B cell (primary cell): ENCODE data around the gene FOLR1. TPM values are rescaled to one million over a fixed set of nuclear protein-coding genes. Genes with fewer than 3 reads are reported as not detected.

ENCODE experiments used
- ATAC-seq: fragments of 200-7000 bp; cut with Tn5 transposase; one replicate; pipeline ENCODE4 v1.10.0; 2021; ENCODE audit warnings: low read depth, mild to moderate bottlenecking, moderate number of reproducible peaks, moderate library complexity
- CTCF ChIA-PET: fragments of 350-600 bp; sonication (Branson Sonifier 250); formaldehyde crosslinking; loops from one replicate; lab custom pipeline; 2021; ENCODE audit warnings: antibody characterized with exemption, inconsistent platforms; lab: Charles Lee
- POLR2A ChIA-PET: fragments of 350-600 bp; sonication (Branson Sonifier 250); formaldehyde crosslinking; loops from one replicate; lab custom pipeline; 2021; ENCODE audit warnings: antibody characterized with exemption; lab: Charles Lee
- DNase-seq: peaks from one replicate; pipeline ENCODE4 v3.0.0; 2013
- H2AFZ ChIP-seq: 2 replicates; pipeline ENCODE4 v1.6.1; 2012; ENCODE audit warnings: mild to moderate bottlenecking, low read depth, low read length; ENCODE audit not compliant: insufficient read depth, poor library complexity, severe bottlenecking
- H3K27ac ChIP-seq, 2 donors: 1 replicate in 1 of 2; 2 replicates in 1 of 2; pipeline ENCODE4 v1.5.1; 2012 to 2013; ENCODE audit warnings: low read length in 2 of 2, mild to moderate bottlenecking in 2 of 2, moderate library complexity in 1 of 2
- H3K27me3 ChIP-seq, 4 experiments: fragments of 200-600 bp in 1 of 4; sonication (generic) in 1 of 4; replicated peaks in 1 of 4; 1 replicate in 2 of 4; 2 replicates in 2 of 4; pipeline versions ENCODE4 v1.6.1 to v1.7.0; 2013 to 2016; ENCODE audit warnings: low read length in 3 of 4, mild to moderate bottlenecking in 2 of 4, mixed read lengths in 1 of 4, moderate library complexity in 1 of 4; ENCODE audit not compliant: insufficient read depth in 4 of 4, control insufficient read depth in 3 of 4; ENCODE audit errors: control extremely low read depth in 1 of 4
- H3K36me3 ChIP-seq, 2 experiments: replicated peaks in 1 of 2; 1 replicate in 1 of 2; 2 replicates in 1 of 2; pipeline versions ENCODE4 v1.6.1 to v1.7.1; 2013; ENCODE audit warnings: low read length in 1 of 2; ENCODE audit not compliant: insufficient read depth in 2 of 2, control insufficient read depth in 1 of 2; ENCODE audit errors: control extremely low read depth in 1 of 2, extremely low read depth in 1 of 2
- H3K4me1 ChIP-seq, 2 donors: fragments of 200-600 bp in 1 of 2; sonication (generic) in 1 of 2; 1 replicate in 1 of 2; 2 replicates in 1 of 2; pipeline versions ENCODE4 v1.5.1 to v1.6.1; 2013 to 2017; ENCODE audit warnings: low read length in 2 of 2; ENCODE audit not compliant: control insufficient read depth in 2 of 2, insufficient read depth in 2 of 2
- H3K4me2 ChIP-seq: replicated peaks from 2 replicates; pipeline ENCODE3; 2012; ENCODE audit warnings: mild to moderate bottlenecking, low read depth, low read length; ENCODE audit not compliant: poor library complexity, severe bottlenecking
- H3K4me3 ChIP-seq, 5 experiments: fragments of 200-600 bp in 1 of 5; sonication (generic) in 1 of 5; 1 replicate in 3 of 5; 2 replicates in 2 of 5; pipeline versions ENCODE4 v1.5.1 to v1.7.0; 2011 to 2016; ENCODE audit warnings: low read length in 4 of 5, mild to moderate bottlenecking in 4 of 5, low read depth in 2 of 5, control low read depth in 1 of 5, moderate library complexity in 1 of 5; ENCODE audit not compliant: insufficient read depth in 1 of 5; ENCODE audit errors: control extremely low read depth in 1 of 5, extremely low read depth in 1 of 5
- H3K79me2 ChIP-seq: fragments of 200-600 bp; sonication (generic); one replicate; pipeline ENCODE4 v1.6.0; 2016; ENCODE audit warnings: low read length; ENCODE audit not compliant: control insufficient read depth, insufficient read depth
- H3K9ac ChIP-seq: fragments of 200-600 bp; sonication (generic); 2 replicates; pipeline ENCODE4 v1.6.1; 2017; ENCODE audit warnings: mild to moderate bottlenecking, low read length, moderate library complexity
- H3K9me3 ChIP-seq, 3 donors: one replicate each; pipeline versions ENCODE4 v1.6.1 to v1.7.1; 2013; ENCODE audit warnings: low read length in 2 of 3; ENCODE audit not compliant: control insufficient read depth in 2 of 3, insufficient read depth in 1 of 3; ENCODE audit errors: control extremely low read depth in 1 of 3
- H4K20me1 ChIP-seq: 2 replicates; pipeline ENCODE4 v1.6.0; 2012; ENCODE audit warnings: mild to moderate bottlenecking, low read length; ENCODE audit not compliant: insufficient read depth, control insufficient read depth, poor library complexity, severe bottlenecking
- H3K27ac Mint-ChIP-seq: one replicate; pipeline ENCODE4 v1.8.0; 2021; ENCODE audit warnings: mixed read lengths
- H3K27me3 Mint-ChIP-seq: one replicate; pipeline ENCODE4 v1.8.0; 2021; ENCODE audit warnings: mixed read lengths
- H3K4me1 Mint-ChIP-seq: one replicate; pipeline ENCODE4 v1.8.0; 2021; ENCODE audit warnings: mixed read lengths
- H3K4me3 Mint-ChIP-seq: one replicate; pipeline ENCODE4 v1.8.0; 2021; ENCODE audit warnings: mixed read lengths
- H3K9me3 Mint-ChIP-seq: one replicate; pipeline ENCODE4 v1.8.0; 2022; ENCODE audit warnings: mixed read lengths; ENCODE audit not compliant: insufficient read depth
- EZH2 ChIP-seq: IDR thresholded peaks from 2 replicates; pipeline ENCODE4 v1.6.1; 2012; ENCODE audit warnings: borderline replicate concordance, low read depth, mild to moderate bottlenecking, moderate library complexity, low read length; ENCODE audit not compliant: insufficient read depth, poor library complexity, severe bottlenecking
- WGBS: methylation state at CpG from one replicate; pipeline ENCODE4 v1.1.5; 2013; ENCODE audit warnings: missing lambda C conversion rate; ENCODE audit not compliant: insufficient coverage; 5-methylcytosine and 5-hydroxymethylcytosine counted together
- intact Hi-C: fragments of 100-400 bp; cut with micrococcal nuclease; formaldehyde crosslinking; loops from one replicate; pipeline ENCODE4 v1.10.0; 2022
- polyA plus RNA-seq: library from polyadenylated mRNA; depleted of rRNA; stranded (reverse); fragments of >200 nt; gene quantifications from 2 replicates; pipeline ENCODE4 v1.2.3, GENCODE V29; 2012
- total RNA-seq, 2 donors: library from RNA; stranded (reverse); fragments of 120-200 nt in 1 of 2; gene quantifications; 1 replicate in 1 of 2; 2 replicates in 1 of 2; pipeline versions ENCODE4 v1.2.3 to v1.2.4, GENCODE V29; 2013 to 2022
- TF ChIP-seq, protein P1 (sequence below): fragments of 200-600 bp; IDR thresholded peaks from one replicate; pipeline ENCODE4 v1.8.0; 2022; ENCODE audit warnings: antibody characterized with exemption, mild to moderate bottlenecking

Gene FOLR1
- total and polyA plus RNA-seq, 2 donors (not counting 1 experiment from before 2014, with no cell fraction given): not detected

DNA sequence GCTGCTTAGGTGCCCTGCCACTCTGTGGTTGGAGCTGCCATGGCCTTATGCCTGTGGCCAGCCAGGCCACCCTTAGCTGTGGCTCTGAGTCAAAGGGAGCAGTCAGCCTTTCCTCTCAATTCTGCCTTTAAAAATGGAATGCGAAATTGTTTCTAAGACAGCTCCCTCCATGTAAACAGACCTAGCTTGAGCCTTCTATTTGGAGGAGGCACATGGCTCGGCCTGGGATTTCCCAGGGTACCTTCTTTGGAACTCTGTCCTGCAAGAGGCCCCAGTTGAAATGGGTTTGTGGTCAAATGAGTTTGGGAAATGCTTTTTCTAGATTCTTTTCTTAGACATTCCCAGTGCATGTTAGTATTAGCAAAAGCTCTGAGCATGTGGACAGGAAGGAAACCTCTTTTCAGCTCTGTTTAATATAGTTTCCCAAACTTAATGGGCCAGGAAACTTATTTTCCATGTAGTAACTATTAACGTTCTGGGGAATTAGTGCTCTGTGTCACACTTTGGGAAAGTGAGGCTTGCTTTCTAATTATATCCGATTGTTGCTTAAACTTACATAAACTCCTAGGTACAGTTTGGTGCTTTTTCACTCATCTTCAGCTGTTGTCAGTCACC is 44.2 kb downstream of the FOLR1 start:
- no peak overlapping the region for H2AFZ ChIP-seq
- no peak overlapping the region for H3K9ac ChIP-seq
- Mint-ChIP-seq H3K9me3 (no peaks in the 10 kb centered on the region), H3K27ac (no peak overlapping the region), H3K27me3 (peaks cover 15% of the 10 kb centered on the region), H3K4me1 (peaks cover 28% of the 10 kb centered on the region), H3K4me3 (no peak overlapping the region)
- DNase-seq (no peak), ATAC-seq (no peak)
- H3K4me1 ChIP-seq: peaks cover 28 to 34% of the 10 kb centered on the region in 2 donors
- TF ChIP-seq EZH2: no peak
- TF ChIP-seq, protein P1, sequence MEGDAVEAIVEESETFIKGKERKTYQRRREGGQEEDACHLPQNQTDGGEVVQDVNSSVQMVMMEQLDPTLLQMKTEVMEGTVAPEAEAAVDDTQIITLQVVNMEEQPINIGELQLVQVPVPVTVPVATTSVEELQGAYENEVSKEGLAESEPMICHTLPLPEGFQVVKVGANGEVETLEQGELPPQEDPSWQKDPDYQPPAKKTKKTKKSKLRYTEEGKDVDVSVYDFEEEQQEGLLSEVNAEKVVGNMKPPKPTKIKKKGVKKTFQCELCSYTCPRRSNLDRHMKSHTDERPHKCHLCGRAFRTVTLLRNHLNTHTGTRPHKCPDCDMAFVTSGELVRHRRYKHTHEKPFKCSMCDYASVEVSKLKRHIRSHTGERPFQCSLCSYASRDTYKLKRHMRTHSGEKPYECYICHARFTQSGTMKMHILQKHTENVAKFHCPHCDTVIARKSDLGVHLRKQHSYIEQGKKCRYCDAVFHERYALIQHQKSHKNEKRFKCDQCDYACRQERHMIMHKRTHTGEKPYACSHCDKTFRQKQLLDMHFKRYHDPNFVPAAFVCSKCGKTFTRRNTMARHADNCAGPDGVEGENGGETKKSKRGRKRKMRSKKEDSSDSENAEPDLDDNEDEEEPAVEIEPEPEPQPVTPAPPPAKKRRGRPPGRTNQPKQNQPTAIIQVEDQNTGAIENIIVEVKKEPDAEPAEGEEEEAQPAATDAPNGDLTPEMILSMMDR: no peak
- WGBS: no CpG with 5 or more reads among the region's 4 CpGs
- H3K79me2 ChIP-seq: no peaks in the 10 kb centered on the region
- ChIA-PET CTCF (interaction anchor here (0.8 to 2.6 kb wide), 9 partner anchors 13 to 211 kb away, joined by 3 to 9 read pairs (median 4); no protein-coding TSS in a partner anchor), POLR2A (interaction anchor here (1.0 kb wide), 1 partner anchor 13 kb away, joined by 3 read pairs; no protein-coding TSS in a partner anchor)
- no peak overlapping the region for H3K27ac ChIP-seq
- intact Hi-C loops: no loop called here
- H4K20me1 ChIP-seq: peaks cover 7% of the 10 kb centered on the region
- no peak overlapping the region for H3K4me3 ChIP-seq
- peaks cover 0 to 68% of the 10 kb centered on the region in 2 experiments for H3K36me3 ChIP-seq
- no peaks in the 10 kb centered on the region for H3K9me3 ChIP-seq
- no peak overlapping the region for H3K4me2 ChIP-seq
- H3K27me3 ChIP-seq: peaks cover 0 to 18% (median 8%) of the 10 kb centered on the region in 4 experiments

DNA sequence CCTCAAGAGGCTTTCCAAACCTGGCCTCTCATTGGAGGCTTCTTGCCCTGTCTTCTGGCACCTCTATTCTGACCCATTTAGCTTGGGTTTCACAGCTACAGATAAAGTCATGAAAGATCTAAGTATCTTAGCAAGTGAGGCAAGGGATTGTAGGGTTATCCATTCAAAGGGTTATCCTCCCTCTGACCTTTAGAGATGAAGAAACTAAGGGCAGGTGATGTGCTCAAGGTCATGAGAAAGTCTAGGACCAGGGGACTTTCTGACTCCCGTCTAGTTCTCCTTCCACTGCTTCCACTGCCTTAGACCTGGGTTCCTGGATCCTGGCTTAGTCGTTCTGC is 44.8 kb downstream of the FOLR1 start:
- peaks cover 0 to 23% (median 9%) of the 10 kb centered on the region in 4 experiments for H3K27me3 ChIP-seq
- H3K9ac ChIP-seq: no peak overlapping the region
- H2AFZ ChIP-seq: no peak overlapping the region
- H3K4me3 ChIP-seq: no peak overlapping the region
- peaks cover 7% of the 10 kb centered on the region for H4K20me1 ChIP-seq
- Mint-ChIP-seq H3K9me3 (no peaks in the 10 kb centered on the region), H3K27ac (no peak overlapping the region), H3K27me3 (peaks cover 19% of the 10 kb centered on the region), H3K4me3 (no peak overlapping the region), H3K4me1 (peaks cover 31% of the 10 kb centered on the region)
- DNase-seq: no peak
- WGBS: 97% methylated on average over 2 of the region's 2 CpGs
- intact Hi-C loops: no loop called here
- no peak overlapping the region for H3K4me2 ChIP-seq
- H3K36me3 ChIP-seq: peaks cover 0 to 62% of the 10 kb centered on the region in 2 experiments
- peaks cover 30 to 34% of the 10 kb centered on the region in 2 donors for H3K4me1 ChIP-seq
- ATAC-seq: no peak
- H3K79me2 ChIP-seq: no peaks in the 10 kb centered on the region
- H3K9me3 ChIP-seq: peaks cover 0 to 2% (median 0%) of the 10 kb centered on the region in 3 donors
- CTCF ChIA-PET: interaction anchor here (0.5 to 2.6 kb wide), 9 partner anchors 12 to 211 kb away, joined by 3 to 9 read pairs (median 4); no protein-coding TSS in a partner anchor
- POLR2A ChIA-PET: interaction anchor here (1.0 kb wide), 1 partner anchor 13 kb away, joined by 3 read pairs; no protein-coding TSS in a partner anchor
- TF ChIP-seq, protein P1: no peak
- no peak for TF ChIP-seq EZH2
- no peak overlapping the region for H3K27ac ChIP-seq
